WERI-Rb-1 (cell line): Measurements from ENCODE around the gene CES2.

Source experiments
- DNase-seq: peaks from one replicate; pipeline ENCODE4 v3.0.0-alpha.2; 2020
- H3K27ac ChIP-seq: fragments of 250-450 bp; sonication (Bioruptor Pico); 2 replicates; pipeline ENCODE4 v1.5.1; 2020; ENCODE audit warnings: mild to moderate bottlenecking, moderate library complexity
- H3K27me3 ChIP-seq: fragments of 250-450 bp; sonication (Bioruptor Pico); 2 replicates; pipeline ENCODE4 v1.5.1; 2021; ENCODE audit warnings: mild to moderate bottlenecking, low read depth, moderate library complexity; ENCODE audit not compliant: insufficient read depth, severe bottlenecking
- H3K36me3 ChIP-seq: fragments of 250-450 bp; sonication (Bioruptor Pico); 2 replicates; pipeline ENCODE4 v1.5.1; 2020; ENCODE audit warnings: mild to moderate bottlenecking, moderate library complexity
- H3K4me3 ChIP-seq: 2 replicates; pipeline ENCODE4 v1.5.1; 2011; ENCODE audit warnings: low read depth, mild to moderate bottlenecking, control low read depth, low read length
- H3K9me3 ChIP-seq: fragments of 250-450 bp; sonication (Bioruptor Pico); 2 replicates; pipeline ENCODE4 v1.5.1; 2021; ENCODE audit warnings: mild to moderate bottlenecking, moderate library complexity; ENCODE audit not compliant: severe bottlenecking
- CTCF ChIP-seq: IDR thresholded peaks from 2 replicates; pipeline ENCODE4 v1.5.1; 2011; ENCODE audit warnings: low read depth, mild to moderate bottlenecking, control low read depth, inconsistent platforms, low read length

Gene CES2

GRCh38 chr16:66976746-66977145, 41.4 kb downstream of the CES2 start:
- TF ChIP-seq CTCF, result no peak
- Histone ChIP-seq H3K4me3 (no peak overlapping the region), H3K36me3 (no peaks in the 10 kb centered on the region), H3K27me3 (no peaks in the 10 kb centered on the region), H3K27ac (no peak overlapping the region), H3K9me3 (no peaks in the 10 kb centered on the region)
- no peak for DNase-seq

- no peaks in the 10 kb centered on the region for H3K9me3 ChIP-seq
- no peaks in the 10 kb centered on the region for H3K36me3 ChIP-seq
- no peaks in the 10 kb centered on the region for H3K27me3 ChIP-seq
- TF ChIP-seq CTCF, result peak; percentile 97
- no peak overlapping the region for H3K4me3 ChIP-seq
- H3K27ac ChIP-seq, result no peak overlapping the region
- DNase-seq, result peak; percentile 90
These were observed 42.2 kb downstream of the CES2 start for GRCh38 chr16:66977341-66978113.

- Histone ChIP-seq H3K27me3 (no peaks in the 10 kb centered on the region), H3K4me3 (no peak overlapping the region), H3K36me3 (no peaks in the 10 kb centered on the region), H3K27ac (no peak overlapping the region), H3K9me3 (no peaks in the 10 kb centered on the region)
- no peak for TF ChIP-seq CTCF
- DNase-seq, result no peak
These were observed 43.8 kb downstream of the CES2 start for GRCh38 chr16:66979011-66979717.

- no peak for TF ChIP-seq CTCF
- DNase-seq, result no peak
- no peaks in the 10 kb centered on the region for H3K9me3 ChIP-seq
- no peak overlapping the region for H3K4me3 ChIP-seq
- H3K36me3 ChIP-seq, result no peaks in the 10 kb centered on the region
- no peaks in the 10 kb centered on the region for H3K27me3 ChIP-seq
- no peak overlapping the region for H3K27ac ChIP-seq
These were observed 47.7 kb downstream of the CES2 start for GRCh38 chr16:66983033-66983432.

- no peaks in the 10 kb centered on the region for H3K27me3 ChIP-seq
These were observed 49.6 kb downstream of the CES2 start for GRCh38 chr16:66984892-66985311.

More at GRCh38 chr16:66984892-66985311, 49.6 kb downstream of the CES2 start:
- no peak for DNase-seq
- Histone ChIP-seq H3K27ac (no peak overlapping the region), H3K4me3 (no peak overlapping the region), H3K36me3 (no peaks in the 10 kb centered on the region), H3K9me3 (no peaks in the 10 kb centered on the region)
- TF ChIP-seq CTCF, result no peak
